Gastroesophageal sphincter (tissue), 4 donors: ENCODE measurements around the gene HDAC6. TPM values are rescaled to one million over a fixed set of nuclear protein-coding genes. Genes with fewer than 3 reads are reported as not detected.

ENCODE experiments used
- ATAC-seq: fragments of 150-250 bp; one replicate; pipeline ENCODE4 v1.9.1; 2016; ENCODE audit warnings: mild to moderate bottlenecking, moderate library complexity
- H3K27ac ChIP-seq, 4 donors: fragments of 200-600 bp; sonication (generic) in 3 of 4; 1 replicate in 3 of 4; 2 replicates in 1 of 4; pipeline ENCODE4 v1.5.1; 2016 to 2019
- H3K27me3 ChIP-seq: fragments of 200-600 bp; sonication (generic); one replicate; pipeline ENCODE4 v1.5.1; 2019
- H3K36me3 ChIP-seq, 2 donors: fragments of 200-600 bp; sonication (generic); one replicate each; pipeline ENCODE4 v1.5.1; 2019; ENCODE audit warnings: control low read depth in 1 of 2
- H3K4me1 ChIP-seq, 3 donors: fragments of 200-600 bp; sonication (generic); 1 replicate in 2 of 3; 2 replicates in 1 of 3; pipeline ENCODE4 v1.5.1; 2016 to 2019; ENCODE audit warnings: control low read depth in 2 of 3
- H3K4me3 ChIP-seq, 2 donors: fragments of 200-600 bp; sonication (generic); one replicate each; pipeline ENCODE4 v1.5.1; 2019; ENCODE audit warnings: mild to moderate bottlenecking in 1 of 2, moderate library complexity in 1 of 2
- H3K9me3 ChIP-seq, 3 donors: fragments of 200-600 bp; sonication (generic); one replicate each; pipeline ENCODE4 v1.5.1; 2017 to 2019; ENCODE audit warnings: control low read depth in 2 of 3
- EP300 ChIP-seq: sonication (generic); formaldehyde crosslinking; IDR thresholded peaks from one replicate; pipeline ENCODE4 v1.6.1; 2017; ENCODE audit warnings: antibody characterized with exemption, mild to moderate bottlenecking
- POLR2A ChIP-seq, 2 donors: fragments of 450-650 bp; IDR thresholded peaks; one replicate each; pipeline ENCODE4 v1.6.1; 2017; ENCODE audit warnings: antibody characterized with exemption in 2 of 2, mild to moderate bottlenecking in 2 of 2, moderate library complexity in 1 of 2
- POLR2AphosphoS5 ChIP-seq: sonication (generic); formaldehyde crosslinking; IDR thresholded peaks from one replicate; pipeline ENCODE4 v1.6.1; 2017; ENCODE audit warnings: antibody characterized with exemption
- WGBS, 2 donors: methylation state at CpG; one replicate each; pipeline ENCODE4 v1.1.5; 2018; ENCODE audit warnings: low coverage in 1 of 2; 5-methylcytosine and 5-hydroxymethylcytosine counted together
- total RNA-seq, 4 donors: library from RNA; depleted of rRNA; stranded (reverse); fragments of >200 nt; gene quantifications; one replicate each; pipeline ENCODE4 v1.1.0, GENCODE V29; 2016
- TF ChIP-seq, protein P1 (sequence below), 4 experiments: fragments of 200-600 bp in 2 of 4; fragments of 450-650 bp in 2 of 4; sonication (generic) in 1 of 4; IDR thresholded peaks; one replicate each; pipeline ENCODE4 v1.5.1; 2017 to 2019; ENCODE audit warnings: antibody characterized with exemption in 4 of 4, mild to moderate bottlenecking in 2 of 4, moderate library complexity in 2 of 4

The HDAC6 gene
- total RNA-seq, 4 donors from 2014 or later, result 50.7 to 66.8 (median 56.9) TPM

DNA sequence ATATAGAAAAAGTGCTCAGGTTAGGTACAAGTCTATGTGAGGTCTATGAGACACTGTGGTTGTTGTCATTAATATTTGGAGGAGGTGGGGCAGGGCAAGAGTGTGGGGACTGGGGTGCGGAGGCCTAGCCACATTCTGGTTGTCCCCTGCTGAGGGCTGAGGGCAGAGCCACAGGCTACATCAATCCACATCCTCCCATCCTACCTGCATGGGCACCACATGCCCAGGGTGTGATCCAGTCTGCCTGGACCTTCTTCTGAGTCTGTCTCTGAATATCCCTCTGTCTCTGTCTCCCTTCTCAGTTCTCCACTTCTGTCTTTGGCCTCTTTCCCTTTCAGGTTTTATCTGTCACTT lies 16.7 kb upstream of the HDAC6 start:
- TF ChIP-seq POLR2A (IDR thresholded peaks at IDR 0.05) (no peak), EP300 (no peak), POLR2AphosphoS5 (no peak)
- TF ChIP-seq, protein P1, sequence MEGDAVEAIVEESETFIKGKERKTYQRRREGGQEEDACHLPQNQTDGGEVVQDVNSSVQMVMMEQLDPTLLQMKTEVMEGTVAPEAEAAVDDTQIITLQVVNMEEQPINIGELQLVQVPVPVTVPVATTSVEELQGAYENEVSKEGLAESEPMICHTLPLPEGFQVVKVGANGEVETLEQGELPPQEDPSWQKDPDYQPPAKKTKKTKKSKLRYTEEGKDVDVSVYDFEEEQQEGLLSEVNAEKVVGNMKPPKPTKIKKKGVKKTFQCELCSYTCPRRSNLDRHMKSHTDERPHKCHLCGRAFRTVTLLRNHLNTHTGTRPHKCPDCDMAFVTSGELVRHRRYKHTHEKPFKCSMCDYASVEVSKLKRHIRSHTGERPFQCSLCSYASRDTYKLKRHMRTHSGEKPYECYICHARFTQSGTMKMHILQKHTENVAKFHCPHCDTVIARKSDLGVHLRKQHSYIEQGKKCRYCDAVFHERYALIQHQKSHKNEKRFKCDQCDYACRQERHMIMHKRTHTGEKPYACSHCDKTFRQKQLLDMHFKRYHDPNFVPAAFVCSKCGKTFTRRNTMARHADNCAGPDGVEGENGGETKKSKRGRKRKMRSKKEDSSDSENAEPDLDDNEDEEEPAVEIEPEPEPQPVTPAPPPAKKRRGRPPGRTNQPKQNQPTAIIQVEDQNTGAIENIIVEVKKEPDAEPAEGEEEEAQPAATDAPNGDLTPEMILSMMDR (IDR thresholded peaks at IDR 0.05), result no peak
- Histone ChIP-seq H3K9me3 (no peaks in the 10 kb centered on the region), H3K4me1 (no peaks in the 10 kb centered on the region), H3K4me3 (no peak overlapping the region), H3K27ac (no peak overlapping the region), H3K36me3 (no peaks in the 10 kb centered on the region), H3K27me3 (peaks cover 7% of the 10 kb centered on the region)
- no peak for ATAC-seq
- no CpG with 5 or more reads among the region's 1 CpG for WGBS, 2 donors

DNA sequence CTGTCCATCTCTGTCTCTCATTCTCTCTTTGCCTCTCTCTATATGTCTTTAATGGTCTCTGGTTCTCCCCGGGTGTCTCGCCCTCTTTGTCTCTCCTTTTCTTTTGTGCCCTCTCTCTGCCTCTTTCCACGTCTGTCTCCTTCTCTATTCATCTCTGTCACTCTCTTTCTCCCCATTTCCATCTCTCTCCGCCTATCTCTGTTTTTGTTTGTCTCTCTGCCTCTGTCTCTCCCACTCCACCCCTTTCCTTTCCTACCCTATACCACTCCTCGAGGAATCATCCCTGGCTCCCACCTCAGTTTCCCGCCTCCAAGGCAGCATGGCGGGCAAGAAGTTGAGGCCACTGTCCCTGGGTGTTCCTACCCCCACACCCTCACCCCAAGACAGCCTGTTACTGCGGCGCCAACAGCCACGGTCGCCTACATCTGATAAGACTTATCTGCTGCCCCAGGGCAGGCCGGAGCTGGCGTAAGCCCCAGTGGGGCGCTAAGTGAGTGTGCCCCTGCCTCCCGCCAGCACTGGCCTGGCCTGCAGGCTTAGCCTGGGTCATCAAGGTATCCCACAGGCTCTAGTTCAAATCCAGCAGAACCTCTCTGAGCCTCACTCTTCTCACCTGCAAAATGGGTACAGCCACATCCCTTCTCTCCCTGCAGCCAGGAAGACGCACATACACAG lies 16.2 kb upstream of the HDAC6 start:
- whole genome bisulfite sequencing, 2 donors, result 58 to 64% methylated on average over 3 to 4 of the region's 16 CpGs
- Histone ChIP-seq H3K36me3 (no peaks in the 10 kb centered on the region), H3K27ac (no peak overlapping the region), H3K9me3 (no peaks in the 10 kb centered on the region), H3K27me3 (peaks cover 7% of the 10 kb centered on the region), H3K4me1 (no peaks in the 10 kb centered on the region), H3K4me3 (no peak overlapping the region)
- no peak for TF ChIP-seq EP300
- no peak for TF ChIP-seq POLR2A (IDR thresholded peaks at IDR 0.05)
- TF ChIP-seq, protein P1 (IDR thresholded peaks at IDR 0.05), result no peak
- ATAC-seq, result no peak

DNA sequence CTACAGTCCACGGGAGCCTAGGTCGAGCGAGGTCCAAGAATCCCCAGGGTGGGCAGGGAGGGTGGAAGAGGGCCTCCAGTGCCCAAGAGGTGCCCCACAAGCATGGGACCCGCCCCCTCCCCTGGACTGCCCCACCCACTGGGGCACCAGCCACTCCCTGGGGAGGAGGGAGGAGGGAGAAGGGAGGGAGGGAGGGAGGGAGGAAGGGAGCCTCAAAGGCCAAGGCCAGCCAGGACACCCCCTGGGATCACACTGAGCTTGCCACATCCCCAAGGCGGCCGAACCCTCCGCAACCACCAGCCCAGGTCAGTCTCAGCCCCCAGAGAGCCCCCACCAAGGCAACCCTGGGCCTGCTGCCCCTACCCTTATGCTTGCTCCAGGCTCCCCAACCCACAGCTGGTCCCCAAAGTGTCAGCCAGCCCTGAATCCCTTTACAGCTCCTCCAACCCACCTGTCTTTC lies 15.5 kb upstream of the HDAC6 start, which contains the start of gene GATA1:
GATA1 (plus strand) TSS at position 250 of the 460 bp plus-strand sequence. CDS start 4,520 bp downstream, outside the sequence.
- 60% methylated on average over 2 of the region's 7 CpGs; no CpG with 5 or more reads in 1 of the 2 donors for WGBS, 2 donors
- Histone ChIP-seq H3K27me3 (peaks cover 7% of the 10 kb centered on the region), H3K4me3 (no peak within 1 kb of the TSS), H3K9me3 (no peaks in the 10 kb centered on the region), H3K4me1 (no peaks in the 10 kb centered on the region), H3K27ac (no peak within 1 kb of the TSS), H3K36me3 (no peaks in the 10 kb centered on the region)
- ATAC-seq, result no peak
- TF ChIP-seq, protein P1 (IDR thresholded peaks at IDR 0.05), result no peak

DNA sequence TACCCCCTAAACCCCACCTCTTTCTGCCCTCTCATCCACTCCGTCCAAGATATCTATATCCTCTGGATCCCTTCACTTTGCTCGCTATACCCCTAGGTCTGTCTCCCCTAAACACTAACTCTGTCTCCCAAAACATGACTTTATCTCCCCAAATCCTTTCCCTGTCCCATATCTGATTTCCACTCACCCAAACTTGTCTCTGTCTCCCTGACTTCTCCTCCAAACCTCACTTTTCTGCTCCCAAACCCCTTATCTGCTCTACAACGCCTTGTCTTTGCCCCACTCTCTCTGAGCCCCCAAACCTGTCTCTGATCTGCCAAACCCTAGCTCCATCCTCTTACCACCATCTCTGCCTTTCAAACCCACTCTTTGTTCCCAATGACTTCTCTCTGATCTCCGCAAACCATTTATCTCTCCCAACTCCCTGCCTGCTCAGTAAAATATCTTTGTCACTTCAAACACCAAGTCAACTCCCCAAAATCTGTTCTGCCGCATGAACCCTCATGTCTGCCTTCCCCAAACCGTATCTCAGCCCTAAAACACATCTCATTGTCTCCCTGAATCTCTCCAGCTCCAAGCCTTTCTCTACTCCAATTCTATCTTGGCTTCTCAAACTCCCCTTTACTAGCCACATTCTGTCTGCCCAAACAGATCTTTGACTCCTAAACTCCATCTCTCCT lies 14.9 kb upstream of the HDAC6 start:
- no peaks in the 10 kb centered on the region for H3K9me3 ChIP-seq
- ATAC-seq, result no peak
- TF ChIP-seq EP300, result no peak
- TF ChIP-seq, protein P1 (IDR thresholded peaks at IDR 0.05), result no peak
- TF ChIP-seq POLR2A (IDR thresholded peaks at IDR 0.05), result no peak
- TF ChIP-seq POLR2AphosphoS5, result no peak
- no peak overlapping the region for H3K27ac ChIP-seq
- WGBS, 2 donors, result 67 to 72% methylated on average over 6 of the region's 6 CpGs
- no peak overlapping the region for H3K4me3 ChIP-seq
- no peaks in the 10 kb centered on the region for H3K4me1 ChIP-seq
- peaks cover 7% of the 10 kb centered on the region for H3K27me3 ChIP-seq
- H3K36me3 ChIP-seq, result no peaks in the 10 kb centered on the region
